Naive thymus-derived CD4-positive, alpha-beta T cell (primary cell): ENCODE results near the gene BHMT2. TPM values are rescaled to one million over a fixed set of nuclear protein-coding genes. Genes with fewer than 3 reads are reported as not detected.

ENCODE experiments used
- ATAC-seq: fragments of 150-1000 bp; cut with Tn5 transposase; 2 replicates; pipeline ENCODE4 v1.10.0; 2021; ENCODE audit warnings: mild to moderate bottlenecking, moderate library complexity
- CTCF ChIA-PET: fragments of 350-600 bp; sonication (Branson Sonifier 250); formaldehyde crosslinking; loops from one replicate; lab custom pipeline; 2021; ENCODE audit warnings: antibody characterized with exemption; lab: Charles Lee
- POLR2A ChIA-PET: fragments of 350-600 bp; sonication (Branson Sonifier 250); formaldehyde crosslinking; loops from one replicate; lab custom pipeline; 2021; ENCODE audit warnings: antibody characterized with exemption, inconsistent platforms; lab: Charles Lee
- DNase-seq, 9 donors: peaks; one replicate each; pipeline versions ENCODE4 v3.0.0 to v3.0.0-alpha.2; 2020 to 2022; ENCODE audit warnings: mixed read lengths in 1 of 9
- H3K27ac ChIP-seq: one replicate; pipeline ENCODE4 v1.7.0; 2013; ENCODE audit warnings: mild to moderate bottlenecking, low read depth, low read length, moderate library complexity
- H3K27me3 ChIP-seq, 2 donors: one replicate each; pipeline ENCODE4 v1.7.0; 2013; ENCODE audit warnings: low read length in 2 of 2, mild to moderate bottlenecking in 2 of 2, moderate library complexity in 2 of 2; ENCODE audit not compliant: control insufficient read depth in 2 of 2, insufficient read depth in 2 of 2
- H3K36me3 ChIP-seq, 3 experiments: 1 replicate in 2 of 3; 2 replicates in 1 of 3; pipeline ENCODE4 v1.7.0; 2013; ENCODE audit warnings: low read length in 3 of 3, mild to moderate bottlenecking in 3 of 3, moderate library complexity in 1 of 3; ENCODE audit not compliant: insufficient read depth in 3 of 3, control insufficient read depth in 2 of 3
- H3K4me1 ChIP-seq, 2 donors: one replicate each; pipeline ENCODE4 v1.7.0; 2013; ENCODE audit warnings: low read length in 2 of 2, mild to moderate bottlenecking in 2 of 2, moderate library complexity in 1 of 2; ENCODE audit not compliant: control insufficient read depth in 2 of 2, insufficient read depth in 2 of 2
- H3K4me3 ChIP-seq: 2 replicates; pipeline ENCODE4 v1.7.0; 2013; ENCODE audit warnings: mild to moderate bottlenecking, low read length
- H3K9me3 ChIP-seq, 3 experiments: 1 replicate in 2 of 3; 2 replicates in 1 of 3; pipeline ENCODE4 v1.7.0; 2013; ENCODE audit warnings: low read length in 3 of 3; ENCODE audit not compliant: control insufficient read depth in 2 of 3
- H3K27ac Mint-ChIP-seq, 9 donors: one replicate each; pipeline ENCODE4 v1.8.0; 2020 to 2022; ENCODE audit warnings: mixed read lengths in 9 of 9, mild to moderate bottlenecking in 8 of 9, moderate library complexity in 5 of 9, inconsistent platforms in 2 of 9
- H3K27me3 Mint-ChIP-seq, 5 donors: one replicate each; pipeline ENCODE4 v1.8.0; 2021 to 2022; ENCODE audit warnings: mixed read lengths in 5 of 5, mild to moderate bottlenecking in 1 of 5
- H3K36me3 Mint-ChIP-seq, 5 donors: one replicate each; pipeline ENCODE4 v1.8.0; 2020 to 2022; ENCODE audit warnings: mixed read lengths in 5 of 5, mild to moderate bottlenecking in 3 of 5, inconsistent platforms in 1 of 5
- H3K4me1 Mint-ChIP-seq, 7 donors: one replicate each; pipeline ENCODE4 v1.8.0; 2020 to 2022; ENCODE audit warnings: mixed read lengths in 7 of 7, mild to moderate bottlenecking in 3 of 7, inconsistent platforms in 1 of 7
- H3K4me3 Mint-ChIP-seq, 10 donors: one replicate each; pipeline ENCODE4 v1.8.0; 2020 to 2022; ENCODE audit warnings: mild to moderate bottlenecking in 10 of 10, mixed read lengths in 10 of 10, moderate library complexity in 6 of 10, inconsistent platforms in 2 of 10
- H3K9me3 Mint-ChIP-seq, 11 donors: one replicate each; pipeline ENCODE4 v1.8.0; 2020 to 2022; ENCODE audit warnings: mixed read lengths in 11 of 11, mild to moderate bottlenecking in 4 of 11, inconsistent platforms in 1 of 11, moderate library complexity in 1 of 11
- intact Hi-C, 2 donors: fragments of 100-400 bp; cut with micrococcal nuclease; formaldehyde crosslinking; loops; one replicate each; pipeline ENCODE4 v1.15.1; 2023
- polyA plus RNA-seq, 2 donors: library from polyadenylated mRNA; unstranded; fragments of 300-500 nt; fragmentation: Illumina TruSeq; gene quantifications; one replicate each; pipeline ENCODE4 v1.2.3, GENCODE V29; 2021
- total RNA-seq, 6 experiments: library from RNA in 5 of 6; stranded (reverse) in 5 of 6; gene quantifications; 1 replicate in 5 of 6; 2 replicates in 1 of 6; pipeline ENCODE4 v1.2.3 and lab custom pipeline; 2021 to 2026

The BHMT2 gene
- total and polyA plus RNA-seq, 7 experiments from 2014 or later: not detected

DNA sequence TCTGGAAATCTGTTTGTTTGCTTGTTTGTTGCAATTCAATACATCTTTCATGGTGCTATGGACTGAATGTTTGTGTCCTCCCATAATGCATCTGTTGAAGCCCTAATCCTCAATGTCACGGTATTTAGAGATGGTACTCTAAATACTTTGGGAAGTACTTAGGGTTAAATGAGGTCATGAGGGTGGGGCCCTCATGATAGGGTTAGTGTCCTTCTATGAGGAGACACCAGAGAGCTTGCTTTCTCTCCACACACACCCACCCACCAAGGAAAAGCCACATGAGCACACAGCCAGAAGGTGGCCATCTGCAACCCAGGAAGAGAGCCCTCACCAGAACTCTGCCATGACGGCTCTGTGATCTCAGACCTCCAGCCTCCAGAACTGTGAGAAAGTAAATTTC, 32.8 kb upstream of the BHMT2 start:
- Histone ChIP-seq H3K36me3 (no peaks in the 10 kb centered on the region), H3K4me1 (no peaks in the 10 kb centered on the region), H3K27ac (no peak overlapping the region), H3K27me3 (no peaks in the 10 kb centered on the region), H3K4me3 (no peak overlapping the region), H3K9me3 (peaks cover 0 to 4% (median 0%) of the 10 kb centered on the region in 3 experiments)
- Mint-ChIP-seq H3K4me1 (no peaks in the 10 kb centered on the region), H3K36me3 (no peaks in the 10 kb centered on the region), H3K27me3 (peaks cover 0 to 3% (median 0%) of the 10 kb centered on the region in 5 donors), H3K4me3 (no peak overlapping the region), H3K9me3 (peaks cover 0 to 7% (median 0%) of the 10 kb centered on the region in 11 donors), H3K27ac (no peak overlapping the region)
- intact Hi-C loops: no loop called here
- ChIA-PET CTCF (no interaction called here), POLR2A (no interaction called here)
- DNase-seq (no peak), ATAC-seq (no peak)

DNA sequence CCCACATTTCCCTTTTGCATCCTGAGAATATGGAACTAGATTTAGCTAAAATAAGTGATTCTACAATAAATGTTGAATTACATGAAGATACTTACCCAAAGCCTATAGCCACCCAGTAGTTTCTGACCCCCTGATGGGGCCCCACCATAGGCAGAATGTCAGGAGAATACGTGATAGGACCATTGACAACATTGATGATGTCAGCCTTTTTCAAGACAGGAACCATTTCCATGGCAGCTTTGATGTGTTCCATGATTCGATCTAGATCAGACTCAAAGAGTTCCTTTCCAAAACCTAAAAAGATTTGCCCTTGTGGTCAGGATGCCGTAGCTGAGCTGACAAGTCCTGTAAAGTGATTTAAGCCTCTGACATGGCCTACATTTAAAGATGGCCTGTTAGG, 27.4 kb upstream of the BHMT2 start:
- no peaks in the 10 kb centered on the region for H3K27me3 ChIP-seq
- intact Hi-C loops: no loop called here
- Mint-ChIP-seq H3K4me1 (no peaks in the 10 kb centered on the region), H3K9me3 (peaks cover 0 to 3% (median 0%) of the 10 kb centered on the region in 11 donors), H3K27ac (no peak overlapping the region), H3K4me3 (no peak overlapping the region), H3K36me3 (no peaks in the 10 kb centered on the region), H3K27me3 (peaks cover 0 to 6% (median 0%) of the 10 kb centered on the region in 5 donors)
- CTCF ChIA-PET: no interaction called here
- DNase-seq (no peak), ATAC-seq (no peak)
- H3K36me3 ChIP-seq: no peaks in the 10 kb centered on the region
- POLR2A ChIA-PET: no interaction called here
- H3K4me1 ChIP-seq: no peaks in the 10 kb centered on the region
- H3K27ac ChIP-seq: no peak overlapping the region
- H3K4me3 ChIP-seq: no peak overlapping the region
- no peaks in the 10 kb centered on the region for H3K9me3 ChIP-seq

DNA sequence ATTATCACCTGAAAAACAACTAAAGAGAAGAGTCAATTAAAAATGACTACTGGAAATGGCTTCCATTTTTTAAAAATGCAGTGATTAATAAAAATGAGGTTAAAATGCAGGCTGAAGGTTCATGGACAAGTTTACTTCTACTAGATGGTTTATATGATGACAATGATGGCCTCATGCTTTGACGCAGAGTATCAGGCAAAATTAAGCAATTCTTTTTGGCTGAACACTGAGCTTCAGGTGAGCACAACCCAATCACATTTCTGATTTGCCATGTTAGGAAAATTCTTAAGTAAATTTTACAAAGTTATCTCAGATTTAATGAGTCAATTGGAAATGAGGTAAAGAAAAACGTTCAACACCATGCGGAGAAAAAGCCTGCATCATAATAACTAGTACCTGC, 22.4 kb upstream of the BHMT2 start:
- peaks cover 0 to 5% (median 0%) of the 10 kb centered on the region in 11 donors for H3K9me3 Mint-ChIP-seq
- no peak overlapping the region for H3K27ac Mint-ChIP-seq
- Histone ChIP-seq H3K27ac (no peak overlapping the region), H3K9me3 (no peaks in the 10 kb centered on the region), H3K4me1 (no peaks in the 10 kb centered on the region), H3K36me3 (no peaks in the 10 kb centered on the region), H3K4me3 (no peak overlapping the region), H3K27me3 (no peaks in the 10 kb centered on the region)
- H3K4me1 Mint-ChIP-seq: no peaks in the 10 kb centered on the region
- no peaks in the 10 kb centered on the region for H3K36me3 Mint-ChIP-seq
- no peak overlapping the region for H3K4me3 Mint-ChIP-seq
- POLR2A ChIA-PET: no interaction called here
- intact Hi-C loops: no loop called here
- CTCF ChIA-PET: no interaction called here
- DNase-seq: no peak
- H3K27me3 Mint-ChIP-seq: peaks cover 0 to 14% (median 10%) of the 10 kb centered on the region in 5 donors
- no peak for ATAC-seq

DNA sequence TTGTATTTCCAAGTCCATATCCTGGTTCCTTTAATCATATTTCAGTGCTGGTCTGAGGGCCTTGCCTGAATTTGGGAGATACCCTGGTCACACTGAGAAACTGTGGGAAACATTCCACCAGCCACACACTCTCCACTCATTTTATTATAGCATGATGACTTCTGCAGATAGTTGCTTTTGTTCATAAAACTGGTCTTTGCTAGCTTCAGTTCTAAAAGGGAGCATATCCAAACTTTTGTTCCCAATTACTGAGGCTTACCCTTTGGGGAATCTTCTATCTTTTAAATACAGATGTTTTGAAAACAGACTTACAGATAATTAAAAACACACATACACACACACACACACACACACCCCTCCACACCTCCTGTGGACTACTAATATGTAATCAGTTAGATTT, 21.1 kb upstream of the BHMT2 start:
- no peak overlapping the region for H3K4me3 Mint-ChIP-seq
- no peak overlapping the region for H3K27ac Mint-ChIP-seq
- peaks cover 0 to 15% (median 10%) of the 10 kb centered on the region in 5 donors for H3K27me3 Mint-ChIP-seq
- no peaks in the 10 kb centered on the region for H3K36me3 Mint-ChIP-seq
- H3K4me1 Mint-ChIP-seq: no peaks in the 10 kb centered on the region
- no peak overlapping the region for H3K27ac ChIP-seq
- H3K9me3 ChIP-seq: no peaks in the 10 kb centered on the region
- DNase-seq (no peak), ATAC-seq (no peak)
- no peaks in the 10 kb centered on the region for H3K36me3 ChIP-seq
- no peaks in the 10 kb centered on the region for H3K4me1 ChIP-seq
- POLR2A ChIA-PET: no interaction called here
- CTCF ChIA-PET: no interaction called here
- no peak overlapping the region for H3K4me3 ChIP-seq
- H3K9me3 Mint-ChIP-seq: peaks cover 0 to 10% (median 0%) of the 10 kb centered on the region in 11 donors
- intact Hi-C loops: no loop called here
- no peaks in the 10 kb centered on the region for H3K27me3 ChIP-seq

DNA sequence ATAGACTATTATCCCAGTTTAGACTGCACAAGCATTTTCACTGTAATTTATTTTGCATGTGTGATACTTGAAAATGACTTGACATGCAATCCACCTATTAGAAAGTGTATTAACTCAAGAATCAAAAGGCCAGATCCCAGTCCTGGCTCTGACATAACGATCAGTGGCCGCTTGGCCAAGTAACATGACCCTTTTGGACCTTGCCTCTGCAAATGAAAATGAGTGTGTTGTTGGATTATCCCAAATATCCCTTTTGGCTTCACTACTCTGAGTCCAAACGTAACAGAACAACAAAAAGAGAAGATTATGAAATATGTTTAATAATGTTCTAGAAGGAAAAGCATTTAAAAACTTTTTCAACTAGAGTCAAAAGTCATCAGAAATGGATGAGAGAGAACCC, 19.1 kb upstream of the BHMT2 start:
- Mint-ChIP-seq H3K9me3 (peaks cover 0 to 10% (median 0%) of the 10 kb centered on the region in 11 donors), H3K4me1 (no peaks in the 10 kb centered on the region), H3K27me3 (peaks cover 0 to 19% (median 10%) of the 10 kb centered on the region in 5 donors), H3K36me3 (no peaks in the 10 kb centered on the region), H3K4me3 (no peak overlapping the region), H3K27ac (no peak overlapping the region)
- no peaks in the 10 kb centered on the region for H3K27me3 ChIP-seq
- no peaks in the 10 kb centered on the region for H3K36me3 ChIP-seq
- no peaks in the 10 kb centered on the region for H3K9me3 ChIP-seq
- no peak overlapping the region for H3K4me3 ChIP-seq
- DNase-seq: no peak
- ChIA-PET POLR2A (no interaction called here), CTCF (no interaction called here)
- intact Hi-C loops: no loop called here
- H3K27ac ChIP-seq: no peak overlapping the region
- no peaks in the 10 kb centered on the region for H3K4me1 ChIP-seq
- no peak for ATAC-seq

DNA sequence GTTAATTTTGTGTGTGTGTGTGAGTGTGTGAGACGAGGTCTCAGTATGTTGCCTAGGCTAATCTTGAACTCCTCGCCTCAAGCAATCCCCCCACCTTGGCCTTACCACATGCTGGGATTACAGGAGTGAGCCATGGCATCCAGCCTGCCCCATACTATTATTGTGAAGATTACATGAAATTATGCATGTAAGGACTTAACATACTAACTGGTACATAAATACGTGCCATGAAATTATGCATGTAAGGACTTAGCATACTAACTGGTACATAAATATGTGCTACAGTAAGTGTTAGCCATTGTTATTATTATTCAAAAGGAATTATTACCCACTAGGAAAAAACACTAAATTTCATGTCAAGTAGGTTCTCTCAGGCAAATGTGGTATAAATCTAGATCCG, 16.2 kb upstream of the BHMT2 start:
- CTCF ChIA-PET: no interaction called here
- POLR2A ChIA-PET: no interaction called here
- Mint-ChIP-seq H3K36me3 (no peaks in the 10 kb centered on the region), H3K9me3 (peaks cover 0 to 10% (median 0%) of the 10 kb centered on the region in 11 donors), H3K4me3 (no peak overlapping the region), H3K27ac (no peak overlapping the region), H3K4me1 (no peaks in the 10 kb centered on the region), H3K27me3 (peaks cover 0 to 17% (median 12%) of the 10 kb centered on the region in 5 donors)
- intact Hi-C loops: no loop called here
- Histone ChIP-seq H3K27ac (no peak overlapping the region), H3K27me3 (no peaks in the 10 kb centered on the region), H3K4me1 (no peaks in the 10 kb centered on the region), H3K9me3 (no peaks in the 10 kb centered on the region), H3K36me3 (no peaks in the 10 kb centered on the region), H3K4me3 (no peak overlapping the region)
- ATAC-seq (no peak), DNase-seq (no peak)

DNA sequence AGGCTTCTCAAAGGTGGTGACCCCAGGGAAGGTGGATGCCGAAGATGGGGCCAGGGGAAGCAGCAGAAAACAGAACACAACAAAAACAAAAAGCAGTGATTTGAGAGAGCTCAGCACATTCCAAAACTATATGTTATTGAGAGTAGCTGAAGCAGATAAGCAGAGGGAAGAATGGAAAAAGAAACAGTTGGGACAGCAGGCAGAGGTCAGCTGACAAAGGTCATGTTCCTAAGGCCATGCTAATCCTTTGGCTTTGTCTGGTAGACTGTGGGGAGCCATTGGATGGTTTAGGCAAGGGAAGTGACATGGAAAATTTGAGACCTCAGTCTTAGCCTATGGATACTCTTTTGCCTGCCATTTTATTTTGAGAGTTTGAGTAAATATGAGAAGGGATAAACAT, 14.6 kb upstream of the BHMT2 start:
- POLR2A ChIA-PET: no interaction called here
- no peak overlapping the region for H3K27ac ChIP-seq
- Mint-ChIP-seq H3K27ac (no peak overlapping the region), H3K27me3 (peaks cover 0 to 16% (median 8%) of the 10 kb centered on the region in 5 donors), H3K4me1 (no peaks in the 10 kb centered on the region), H3K4me3 (no peak overlapping the region), H3K36me3 (no peaks in the 10 kb centered on the region), H3K9me3 (peaks cover 0 to 10% (median 0%) of the 10 kb centered on the region in 11 donors)
- no peaks in the 10 kb centered on the region for H3K27me3 ChIP-seq
- H3K36me3 ChIP-seq: no peaks in the 10 kb centered on the region
- ATAC-seq (no peak), DNase-seq (no peak)
- no peak overlapping the region for H3K4me3 ChIP-seq
- no peaks in the 10 kb centered on the region for H3K9me3 ChIP-seq
- H3K4me1 ChIP-seq: no peaks in the 10 kb centered on the region
- intact Hi-C loops: no loop called here
- CTCF ChIA-PET: no interaction called here
